A673 (cell line): ENCODE data around the gene WLS. TPM values are rescaled to one million over a fixed set of nuclear protein-coding genes. Genes with fewer than 3 reads are reported as not detected.

Experiments
- BruUV-seq: library from RNA; stranded (reverse); fragments of 400-500 nt; replicated peaks from 2 replicates; lab custom pipeline; 2021; lab: Mats Ljungman, UMichigan
- CTCF ChIA-PET: fragments of 300-600 bp; sonication (Branson Sonifier 250); formaldehyde crosslinking; loops from one replicate; lab custom pipeline; 2022; ENCODE audit warnings: antibody characterized with exemption; lab: Charles Lee
- POLR2A ChIA-PET: fragments of 300-600 bp; sonication (Branson Sonifier 250); formaldehyde crosslinking; loops from one replicate; lab custom pipeline; 2022; ENCODE audit warnings: antibody characterized with exemption; ENCODE audit not compliant: low non-redundant PET; lab: Charles Lee
- DNase-seq: peaks from one replicate; pipeline ENCODE4 v3.0.0-alpha.2; 2015; ENCODE audit warnings: low spot score
- H3K27ac ChIP-seq: fragments of 200-600 bp; sonication (generic); 2 replicates; pipeline ENCODE4 v1.5.1; 2016; ENCODE audit warnings: mixed run types, low read depth, mild to moderate bottlenecking, mixed read lengths, antibody characterized with exemption, low read length; ENCODE audit not compliant: poor library complexity, severe bottlenecking
- H3K27me3 ChIP-seq: fragments of 200-600 bp; sonication (generic); replicated peaks from 2 replicates; pipeline ENCODE4 v1.6.1; 2017; ENCODE audit warnings: mixed run types, low read depth, mild to moderate bottlenecking, mixed read lengths, antibody characterized with exemption, low read length; ENCODE audit not compliant: insufficient read depth, poor library complexity
- H3K36me3 ChIP-seq: fragments of 200-600 bp; sonication (generic); 2 replicates; pipeline ENCODE4 v1.6.1; 2016; ENCODE audit warnings: mixed run types, mild to moderate bottlenecking, mixed read lengths, antibody characterized with exemption, low read length; ENCODE audit not compliant: insufficient read depth, poor library complexity, severe bottlenecking
- H3K4me1 ChIP-seq: fragments of 200-600 bp; sonication (generic); 2 replicates; pipeline ENCODE4 v1.6.1; 2017; ENCODE audit warnings: mixed run types, mild to moderate bottlenecking, mixed read lengths, antibody characterized with exemption, low read length; ENCODE audit not compliant: insufficient read depth, poor library complexity, severe bottlenecking
- H3K4me3 ChIP-seq: fragments of 200-600 bp; sonication (generic); 2 replicates; pipeline ENCODE4 v1.5.1; 2016; ENCODE audit warnings: low read depth, mixed run types, mild to moderate bottlenecking, mixed read lengths, low read length; ENCODE audit not compliant: poor library complexity, severe bottlenecking
- H3K9me3 ChIP-seq: fragments of 200-600 bp; sonication (generic); 2 replicates; pipeline ENCODE4 v1.6.1; 2016; ENCODE audit warnings: mixed run types, low read depth, mild to moderate bottlenecking, mixed read lengths, antibody characterized with exemption, low read length; ENCODE audit not compliant: poor library complexity, severe bottlenecking
- CTCF ChIP-seq: fragments of 300-800, 200-600 bp; sonication (generic); conservative IDR thresholded peaks from 2 replicates; pipeline ENCODE4 v1.5.1; 2017; ENCODE audit warnings: low read depth, mild to moderate bottlenecking, antibody characterized with exemption, low read length, moderate library complexity, mixed read lengths
- EZH2 ChIP-seq: fragments of 200-600 bp; sonication (generic); IDR thresholded peaks from 2 replicates; pipeline ENCODE4 v1.6.1; 2017; ENCODE audit warnings: borderline replicate concordance, low read depth, mild to moderate bottlenecking, mixed read lengths, antibody characterized with exemption, low read length; ENCODE audit not compliant: poor library complexity, severe bottlenecking
- intact Hi-C: fragments of 100-400 bp; cut with micrococcal nuclease; formaldehyde crosslinking; loops from one replicate; pipeline ENCODE4 v1.10.0; 2022; ENCODE audit not compliant: unreplicated experiment
- total RNA-seq: library from RNA; stranded (reverse); gene quantifications from 2 replicates; pipeline ENCODE4 v1.2.3, GENCODE V29; 2021

The WLS gene
- total RNA-seq, 1 experiment from 2014 or later, result 144 TPM

DNA sequence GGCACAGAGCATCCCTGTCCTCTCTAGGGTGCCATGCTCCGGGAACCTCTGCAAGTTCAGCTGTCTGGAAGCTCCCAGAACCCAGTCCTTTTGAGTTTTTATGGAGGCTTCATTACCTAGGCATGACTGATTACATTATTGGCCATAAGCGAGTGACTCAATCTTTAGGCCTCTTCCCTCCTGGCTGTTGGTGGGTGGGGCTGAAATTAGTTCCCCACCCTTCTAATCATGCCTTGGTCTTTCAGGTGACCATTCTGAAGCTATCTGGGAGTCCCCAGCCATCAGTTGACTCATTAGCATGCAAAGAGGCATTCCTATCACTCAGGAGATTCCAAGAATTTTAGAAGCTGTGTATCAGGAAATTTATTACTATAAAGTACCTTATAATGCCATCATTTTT, 46.6 kb downstream of the WLS start:
- POLR2A ChIA-PET, result interaction anchor here (0.7 kb wide), 1 partner anchor 46 kb away, joined by 8 read pairs; the partner anchor contains the start of gene WLS

DNA sequence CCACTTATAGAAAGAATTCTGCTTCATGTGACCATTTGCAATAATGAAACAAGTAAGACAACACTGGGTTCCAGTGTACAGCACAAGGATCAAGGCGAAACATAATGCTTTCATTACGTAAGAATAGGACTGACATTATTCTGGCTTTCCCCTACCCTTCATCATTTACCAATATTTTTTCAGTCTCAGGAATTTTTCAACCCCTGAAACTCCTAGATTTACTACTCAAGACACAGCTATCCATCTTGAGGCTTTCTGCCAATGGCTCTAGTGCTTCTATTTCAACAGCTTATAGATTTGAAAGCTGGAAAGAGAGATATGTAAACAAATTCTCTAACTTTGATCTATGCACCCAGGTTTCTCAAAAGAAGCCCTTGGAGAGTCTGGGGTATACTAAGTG, 48.4 kb downstream of the WLS start:
- H3K27me3 ChIP-seq, result no peaks in the 10 kb centered on the region
- no peak overlapping the region for H3K27ac ChIP-seq
- H3K36me3 ChIP-seq, result peaks cover 5% of the 10 kb centered on the region
- no peak overlapping the region for H3K4me3 ChIP-seq
- DNase-seq, result no peak
- ChIA-PET POLR2A (no interaction called here), CTCF (no interaction called here)
- intact Hi-C loops, result no loop called here
- no peaks in the 10 kb centered on the region for H3K4me1 ChIP-seq
- TF ChIP-seq CTCF, result no peak
- no peak for TF ChIP-seq EZH2
- no peaks in the 10 kb centered on the region for H3K9me3 ChIP-seq
- BruUV-seq, result no TSS peak

More for the DNA sequence above, 46.6 kb downstream of the WLS start:
- peaks cover 10% of the 10 kb centered on the region for H3K36me3 ChIP-seq
- no peaks in the 10 kb centered on the region for H3K9me3 ChIP-seq
- no peak for TF ChIP-seq EZH2
- no peak for TF ChIP-seq CTCF
- H3K4me1 ChIP-seq, result no peaks in the 10 kb centered on the region
- DNase-seq, result no peak
- no peak overlapping the region for H3K27ac ChIP-seq
- no TSS peak for BruUV-seq
- no peak overlapping the region for H3K4me3 ChIP-seq
- no peaks in the 10 kb centered on the region for H3K27me3 ChIP-seq
- CTCF ChIA-PET, result no interaction called here
- intact Hi-C loops, result no loop called here

GRCh38 chr1:68181165-68181556, 51.2 kb downstream of the WLS start:
- DNase-seq, result no peak
- Histone ChIP-seq H3K36me3 (peaks cover 5% of the 10 kb centered on the region), H3K9me3 (no peaks in the 10 kb centered on the region), H3K27ac (no peak overlapping the region), H3K4me1 (peaks cover 2% of the 10 kb centered on the region), H3K4me3 (no peak overlapping the region), H3K27me3 (no peaks in the 10 kb centered on the region)
- POLR2A ChIA-PET, result no interaction called here
- intact Hi-C loops, result no loop called here
- BruUV-seq, result no TSS peak
- no peak for TF ChIP-seq CTCF
- no peak for TF ChIP-seq EZH2
- CTCF ChIA-PET, result interaction anchor here (0.6 kb wide), 1 partner anchor 165 kb away, joined by 11 read pairs; no protein-coding TSS in a partner anchor
